Measurements from ENCODE around the gene PLCB1. TPM values are rescaled to one million over a fixed set of nuclear protein-coding genes. Genes with fewer than 3 reads are reported as not detected.

The PLCB1 gene
- total RNA-seq, 4 donors from 2014 or later = 7.2 to 28.1 (median 9.6) TPM

- Histone ChIP-seq H3K4me3 (no peak overlapping the region), H3K36me3 (no peaks in the 10 kb centered on the region), H3K27ac (no peak overlapping the region), H3K9me3 (no peaks in the 10 kb centered on the region), H3K4me1 (no peaks in the 10 kb centered on the region), H3K27me3 (no peaks in the 10 kb centered on the region)
- no peak for DNase-seq
- TF ChIP-seq POLR2A (IDR thresholded peaks at IDR 0.05) (no peak), CTCF (IDR thresholded peaks at IDR 0.05) (no peak)
Measured at GRCh38 chr20:8251201-8251575, 119.1 kb downstream of the PLCB1 start.

GRCh38 chr20:8254911-8255582 lies 123.0 kb downstream of the PLCB1 start:
- no peaks in the 10 kb centered on the region for H3K36me3 ChIP-seq
- H3K4me3 ChIP-seq = no peak overlapping the region
- DNase-seq = no peak
- TF ChIP-seq CTCF (IDR thresholded peaks at IDR 0.05) = no peak
- no peak for TF ChIP-seq POLR2A (IDR thresholded peaks at IDR 0.05)
- H3K4me1 ChIP-seq = no peaks in the 10 kb centered on the region
- H3K27ac ChIP-seq = no peak overlapping the region
- H3K9me3 ChIP-seq = no peaks in the 10 kb centered on the region
- no peaks in the 10 kb centered on the region for H3K27me3 ChIP-seq

- Histone ChIP-seq H3K27ac (no peak overlapping the region), H3K4me3 (no peak overlapping the region), H3K36me3 (no peaks in the 10 kb centered on the region), H3K9me3 (no peaks in the 10 kb centered on the region), H3K27me3 (no peaks in the 10 kb centered on the region), H3K4me1 (no peaks in the 10 kb centered on the region)
- no peak for TF ChIP-seq CTCF (IDR thresholded peaks at IDR 0.05)
- TF ChIP-seq POLR2A (IDR thresholded peaks at IDR 0.05) = no peak
- no peak for DNase-seq
Measured at GRCh38 chr20:8255945-8256632, 124.0 kb downstream of the PLCB1 start.

GRCh38 chr20:8260837-8261251 lies 128.8 kb downstream of the PLCB1 start:
- H3K4me3 ChIP-seq = no peak overlapping the region
- H3K9me3 ChIP-seq = no peaks in the 10 kb centered on the region
- DNase-seq = no peak
- no peaks in the 10 kb centered on the region for H3K27me3 ChIP-seq
- H3K4me1 ChIP-seq = no peaks in the 10 kb centered on the region
- H3K27ac ChIP-seq = no peak overlapping the region
- H3K36me3 ChIP-seq = no peaks in the 10 kb centered on the region
- no peak for TF ChIP-seq POLR2A (IDR thresholded peaks at IDR 0.05)
- TF ChIP-seq CTCF (IDR thresholded peaks at IDR 0.05) = no peak

- no peaks in the 10 kb centered on the region for H3K4me1 ChIP-seq
- H3K36me3 ChIP-seq = no peaks in the 10 kb centered on the region
- no peak for DNase-seq
- no peak overlapping the region for H3K4me3 ChIP-seq
- no peak overlapping the region for H3K27ac ChIP-seq
- TF ChIP-seq CTCF (IDR thresholded peaks at IDR 0.05) (no peak), POLR2A (IDR thresholded peaks at IDR 0.05) (no peak)
- no peaks in the 10 kb centered on the region for H3K27me3 ChIP-seq
- H3K9me3 ChIP-seq = no peaks in the 10 kb centered on the region
Measured at GRCh38 chr20:8262721-8263120, 130.7 kb downstream of the PLCB1 start.

Measured in Peyer's patch (tissue), 4 donors.